Measurements from ENCODE around the gene SLC39A11. TPM values are rescaled to one million over a fixed set of nuclear protein-coding genes. Genes with fewer than 3 reads are reported as not detected.

The SLC39A11 gene
- total and polyA plus RNA-seq, 2 of the 13 experiments (the other 11 are each of a cell fraction or from before 2014, with no cell fraction given): 17.2 to 31.5 TPM

DNA sequence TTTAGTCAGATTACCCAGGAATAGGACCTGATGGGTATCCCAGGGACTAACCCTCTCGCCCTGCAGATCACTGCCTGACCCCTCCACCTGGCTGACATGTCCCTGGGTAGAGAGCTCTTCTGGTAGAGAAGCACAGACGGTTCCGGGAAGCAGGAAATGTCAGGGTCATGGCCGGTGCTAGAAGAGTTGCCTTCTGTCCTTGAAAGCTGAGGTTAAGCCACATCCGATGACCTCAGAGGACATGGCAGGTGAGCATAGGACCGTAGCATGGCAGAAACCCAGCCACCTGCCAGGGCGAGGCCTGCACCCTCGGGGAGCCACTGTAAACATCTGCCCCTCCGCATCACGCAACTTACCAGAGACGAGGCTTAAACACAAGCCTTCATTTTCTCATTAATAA is 488.0 kb downstream of the SLC39A11 start (continued):
- TF ChIP-seq, protein P1, sequence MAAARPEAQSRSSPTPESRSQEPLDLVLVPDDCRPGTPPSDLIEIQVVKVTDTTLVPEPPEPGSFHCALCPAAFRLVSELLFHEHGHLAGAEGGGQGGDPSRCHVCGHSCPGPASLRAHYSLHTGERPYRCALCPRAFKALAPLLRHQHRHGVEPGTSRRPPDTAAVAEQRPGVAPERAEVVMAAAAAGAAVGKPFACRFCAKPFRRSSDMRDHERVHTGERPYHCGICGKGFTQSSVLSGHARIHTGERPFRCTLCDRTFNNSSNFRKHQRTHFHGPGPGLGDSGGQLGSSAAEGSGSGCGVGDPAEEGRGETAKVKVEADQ (CRISPR knock-in tag; IDR thresholded peaks at IDR 0.05; ENCODE audit: borderline replicate concordance): no peak
- TF ChIP-seq GATAD1 (CRISPR knock-in tag; IDR thresholded peaks at IDR 0.05) (0 out of 2 replicates have a peak, but pooled peaks have one; percentile 52), NR2F6 (IDR thresholded peaks at IDR 0.05) (peak; percentile 86), NR2F6 (CRISPR knock-in tag; IDR thresholded peaks at IDR 0.05) (peak; percentile 97), KDM5A (IDR thresholded peaks at IDR 0.05; ENCODE audit: borderline replicate concordance, low read length) (no peak), IKZF1 (IDR thresholded peaks at IDR 0.05) (no peak), ZNF253 (CRISPR knock-in tag; IDR thresholded peaks at IDR 0.05; ENCODE audit: borderline replicate concordance) (peak; percentile 61; the same call in 1 of the 2 replicates), ZNF138 (CRISPR knock-in tag; IDR thresholded peaks at IDR 0.05; ENCODE audit: low read depth) (no peak), ZBTB1 (CRISPR knock-in tag; IDR thresholded peaks at IDR 0.05; ENCODE audit: borderline replicate concordance) (no peak), ZNF256 (CRISPR knock-in tag; conservative IDR thresholded peaks at IDR 0.05) (no peak), ZNF614 (CRISPR knock-in tag; IDR thresholded peaks at IDR 0.05; ENCODE audit: borderline replicate concordance) (no peak; the same call in 1 of the 2 replicates), MTF2 (CRISPR knock-in tag; IDR thresholded peaks at IDR 0.05; ENCODE audit: borderline replicate concordance) (no peak), MIER3 (CRISPR knock-in tag; IDR thresholded peaks at IDR 0.05; ENCODE audit: borderline replicate concordance) (peak; percentile 94; the same call in 1 of the 2 replicates), CBX2 (IDR thresholded peaks at IDR 0.05; ENCODE audit: low read depth, low read length) (no peak), CBX2 (CRISPR knock-in tag; IDR thresholded peaks at IDR 0.05; ENCODE audit: low read depth) (no peak), ZFP36L1 (CRISPR knock-in tag; IDR thresholded peaks at IDR 0.05) (no peak), ZNF354B (CRISPR knock-in tag; IDR thresholded peaks at IDR 0.05) (no peak), SP2 (CRISPR knock-in tag; IDR thresholded peaks at IDR 0.05) (no peak), SUZ12 (IDR thresholded peaks at IDR 0.05; ENCODE audit: low read depth, low read length) (no peak), CENPX (CRISPR knock-in tag; IDR thresholded peaks at IDR 0.05) (no peak), ZNF556 (CRISPR knock-in tag; IDR thresholded peaks at IDR 0.05; ENCODE audit: borderline replicate concordance) (no peak), ZMYM2 (CRISPR knock-in tag; IDR thresholded peaks at IDR 0.05) (0 out of 2 replicates have a peak, but pooled peaks have one; percentile 54)
- TF ChIP-seq, protein P2, sequence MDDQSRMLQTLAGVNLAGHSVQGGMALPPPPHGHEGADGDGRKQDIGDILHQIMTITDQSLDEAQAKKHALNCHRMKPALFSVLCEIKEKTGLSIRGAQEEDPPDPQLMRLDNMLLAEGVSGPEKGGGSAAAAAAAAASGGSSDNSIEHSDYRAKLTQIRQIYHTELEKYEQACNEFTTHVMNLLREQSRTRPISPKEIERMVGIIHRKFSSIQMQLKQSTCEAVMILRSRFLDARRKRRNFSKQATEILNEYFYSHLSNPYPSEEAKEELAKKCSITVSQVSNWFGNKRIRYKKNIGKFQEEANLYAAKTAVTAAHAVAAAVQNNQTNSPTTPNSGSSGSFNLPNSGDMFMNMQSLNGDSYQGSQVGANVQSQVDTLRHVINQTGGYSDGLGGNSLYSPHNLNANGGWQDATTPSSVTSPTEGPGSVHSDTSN (CRISPR knock-in tag; IDR thresholded peaks at IDR 0.05; ENCODE audit: borderline replicate concordance): no peak
- TF ChIP-seq, protein P3, sequence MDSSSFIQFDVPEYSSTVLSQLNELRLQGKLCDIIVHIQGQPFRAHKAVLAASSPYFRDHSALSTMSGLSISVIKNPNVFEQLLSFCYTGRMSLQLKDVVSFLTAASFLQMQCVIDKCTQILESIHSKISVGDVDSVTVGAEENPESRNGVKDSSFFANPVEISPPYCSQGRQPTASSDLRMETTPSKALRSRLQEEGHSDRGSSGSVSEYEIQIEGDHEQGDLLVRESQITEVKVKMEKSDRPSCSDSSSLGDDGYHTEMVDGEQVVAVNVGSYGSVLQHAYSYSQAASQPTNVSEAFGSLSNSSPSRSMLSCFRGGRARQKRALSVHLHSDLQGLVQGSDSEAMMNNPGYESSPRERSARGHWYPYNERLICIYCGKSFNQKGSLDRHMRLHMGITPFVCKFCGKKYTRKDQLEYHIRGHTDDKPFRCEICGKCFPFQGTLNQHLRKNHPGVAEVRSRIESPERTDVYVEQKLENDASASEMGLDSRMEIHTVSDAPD (CRISPR knock-in tag; IDR thresholded peaks at IDR 0.05): no peak
- TF ChIP-seq, protein P4, sequence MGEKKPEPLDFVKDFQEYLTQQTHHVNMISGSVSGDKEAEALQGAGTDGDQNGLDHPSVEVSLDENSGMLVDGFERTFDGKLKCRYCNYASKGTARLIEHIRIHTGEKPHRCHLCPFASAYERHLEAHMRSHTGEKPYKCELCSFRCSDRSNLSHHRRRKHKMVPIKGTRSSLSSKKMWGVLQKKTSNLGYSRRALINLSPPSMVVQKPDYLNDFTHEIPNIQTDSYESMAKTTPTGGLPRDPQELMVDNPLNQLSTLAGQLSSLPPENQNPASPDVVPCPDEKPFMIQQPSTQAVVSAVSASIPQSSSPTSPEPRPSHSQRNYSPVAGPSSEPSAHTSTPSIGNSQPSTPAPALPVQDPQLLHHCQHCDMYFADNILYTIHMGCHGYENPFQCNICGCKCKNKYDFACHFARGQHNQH (CRISPR knock-in tag; IDR thresholded peaks at IDR 0.05): peak; percentile 72
- TF ChIP-seq, protein P5, sequence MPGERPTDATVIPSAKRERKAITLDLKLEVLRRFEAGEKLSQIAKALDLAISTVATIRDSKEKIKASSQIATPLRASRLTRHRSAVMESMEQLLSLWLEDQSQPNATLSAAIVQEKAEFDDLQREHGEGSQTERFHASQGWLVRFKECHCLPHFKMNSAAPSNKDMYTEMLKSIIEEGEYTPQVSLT (CRISPR knock-in tag; IDR thresholded peaks at IDR 0.05; ENCODE audit: borderline replicate concordance, low read depth): no peak
- TF ChIP-seq, protein P6, sequence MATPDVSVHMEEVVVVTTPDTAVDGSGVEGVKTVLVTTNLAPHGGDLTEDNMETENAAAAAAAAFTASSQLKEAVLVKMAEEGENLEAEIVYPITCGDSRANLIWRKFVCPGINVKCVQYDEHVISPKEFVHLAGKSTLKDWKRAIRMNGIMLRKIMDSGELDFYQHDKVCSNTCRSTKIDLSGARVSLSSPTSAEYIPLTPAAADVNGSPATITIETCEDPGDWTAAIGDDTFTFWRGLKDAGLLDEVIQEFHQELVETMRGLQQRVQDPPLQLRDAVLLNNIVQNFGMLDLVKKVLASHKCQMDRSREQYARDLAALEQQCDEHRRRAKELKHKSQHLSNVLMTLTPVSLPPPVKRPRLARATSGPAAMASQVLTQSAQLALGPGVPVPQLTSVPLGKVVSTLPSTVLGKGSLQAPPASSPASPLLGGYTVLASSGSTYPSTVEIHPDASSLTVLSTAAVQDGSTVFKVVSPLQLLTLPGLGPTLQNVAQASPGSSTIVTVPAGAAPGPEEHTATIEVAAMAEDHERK (CRISPR knock-in tag; IDR thresholded peaks at IDR 0.05; ENCODE audit: low read depth): no peak

Measured in HepG2 (cell line).